ENCODE measurements around the gene LYRM4.

DNA sequence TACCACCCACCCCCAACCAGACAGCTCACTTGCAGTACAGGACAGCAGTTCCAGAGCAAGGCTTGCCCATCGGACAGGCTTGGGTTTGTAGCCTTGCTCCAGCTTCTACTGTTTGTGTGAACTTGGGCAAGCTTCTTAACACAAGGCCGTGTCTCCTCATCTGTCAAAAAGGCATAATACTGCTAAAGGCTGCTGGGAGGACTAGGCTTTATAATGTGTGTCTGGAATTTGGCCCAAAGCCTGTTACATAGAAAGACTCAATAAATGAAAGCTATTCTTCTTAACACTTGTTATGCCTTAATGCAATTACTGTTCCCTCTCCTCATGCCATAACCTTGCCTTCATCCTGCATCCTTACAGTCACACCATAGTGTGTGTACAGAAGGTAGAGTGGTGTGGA lies 43.4 kb downstream of the LYRM4 start:
- TF ChIP-seq, protein P1, sequence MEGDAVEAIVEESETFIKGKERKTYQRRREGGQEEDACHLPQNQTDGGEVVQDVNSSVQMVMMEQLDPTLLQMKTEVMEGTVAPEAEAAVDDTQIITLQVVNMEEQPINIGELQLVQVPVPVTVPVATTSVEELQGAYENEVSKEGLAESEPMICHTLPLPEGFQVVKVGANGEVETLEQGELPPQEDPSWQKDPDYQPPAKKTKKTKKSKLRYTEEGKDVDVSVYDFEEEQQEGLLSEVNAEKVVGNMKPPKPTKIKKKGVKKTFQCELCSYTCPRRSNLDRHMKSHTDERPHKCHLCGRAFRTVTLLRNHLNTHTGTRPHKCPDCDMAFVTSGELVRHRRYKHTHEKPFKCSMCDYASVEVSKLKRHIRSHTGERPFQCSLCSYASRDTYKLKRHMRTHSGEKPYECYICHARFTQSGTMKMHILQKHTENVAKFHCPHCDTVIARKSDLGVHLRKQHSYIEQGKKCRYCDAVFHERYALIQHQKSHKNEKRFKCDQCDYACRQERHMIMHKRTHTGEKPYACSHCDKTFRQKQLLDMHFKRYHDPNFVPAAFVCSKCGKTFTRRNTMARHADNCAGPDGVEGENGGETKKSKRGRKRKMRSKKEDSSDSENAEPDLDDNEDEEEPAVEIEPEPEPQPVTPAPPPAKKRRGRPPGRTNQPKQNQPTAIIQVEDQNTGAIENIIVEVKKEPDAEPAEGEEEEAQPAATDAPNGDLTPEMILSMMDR (IDR thresholded peaks at IDR 0.05), result no peak
- no peak for TF ChIP-seq POLR2A (IDR thresholded peaks at IDR 0.05; ENCODE audit: low read depth)

Measured in esophagus muscularis mucosa (tissue), 3 donors.